ENCODE measurements around the gene NAA50.

The NAA50 gene

DNA sequence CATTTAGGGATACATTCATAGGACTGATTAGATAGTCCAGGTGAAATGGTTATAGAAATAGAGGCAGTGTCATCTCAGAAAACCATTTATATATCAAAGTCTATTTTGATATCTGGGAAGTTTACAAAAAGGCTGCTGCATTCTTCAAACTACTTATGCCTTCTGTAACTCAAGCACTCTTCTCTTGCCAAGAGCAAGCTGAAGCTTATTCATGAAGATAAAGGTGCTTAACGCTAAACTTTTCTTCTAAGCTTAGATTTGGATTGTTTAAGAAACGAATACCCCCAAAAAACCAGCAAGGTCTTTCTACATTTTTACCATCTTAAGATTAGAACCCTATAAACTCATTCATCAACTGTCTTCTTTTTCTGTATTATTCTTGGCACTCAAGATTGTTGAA, 26.3 kb downstream of the NAA50 start:
- Mint-ChIP-seq H3K27ac (no peak overlapping the region), H3K4me3 (no peak overlapping the region), H3K9me3 (no peaks in the 10 kb centered on the region), H3K4me1 (peaks cover 30% of the 10 kb centered on the region), H3K27me3 (no peaks in the 10 kb centered on the region), H3K36me3 (ENCODE audit: low read depth) (peaks cover 55% of the 10 kb centered on the region)
- ATAC-seq (no peak), DNase-seq (no peak)

DNA sequence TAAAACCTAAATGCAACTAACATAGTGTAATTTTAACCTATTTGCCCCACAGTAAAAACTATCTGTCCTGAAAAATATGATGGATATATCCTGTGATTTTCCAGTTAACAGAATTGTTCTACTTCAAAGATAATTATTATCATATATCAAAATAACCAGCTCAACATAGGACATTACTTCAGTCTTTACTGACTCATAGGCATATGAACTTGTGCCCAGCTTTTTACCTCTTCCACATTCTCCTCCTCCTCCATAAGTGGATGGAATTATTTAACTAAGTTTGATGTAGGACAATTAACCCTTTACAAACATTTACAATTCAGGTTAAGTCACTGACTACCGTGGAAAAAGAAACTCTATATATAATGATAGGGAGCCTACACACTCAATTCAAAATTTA, 26.8 kb downstream of the NAA50 start:
- DNase-seq (no peak), ATAC-seq (no peak)
- peaks cover 29% of the 10 kb centered on the region for H3K4me1 Mint-ChIP-seq
- H3K27ac Mint-ChIP-seq: no peak overlapping the region
- no peaks in the 10 kb centered on the region for H3K27me3 Mint-ChIP-seq
- H3K4me3 Mint-ChIP-seq: no peak overlapping the region
- H3K36me3 Mint-ChIP-seq (ENCODE audit: low read depth): peaks cover 53% of the 10 kb centered on the region
- no peaks in the 10 kb centered on the region for H3K9me3 Mint-ChIP-seq

- peaks cover 29% of the 10 kb centered on the region for H3K4me1 Mint-ChIP-seq
- peak overlapping the region; percentile 78 for H3K27ac Mint-ChIP-seq
- peaks cover 38% of the 10 kb centered on the region for H3K36me3 Mint-ChIP-seq (ENCODE audit: low read depth)
- H3K9me3 Mint-ChIP-seq: no peaks in the 10 kb centered on the region
- DNase-seq (no peak), ATAC-seq (peak; percentile 99)
- no peak overlapping the region for H3K4me3 Mint-ChIP-seq
- no peaks in the 10 kb centered on the region for H3K27me3 Mint-ChIP-seq
These were observed 28.2 kb downstream of the NAA50 start for GRCh38 chr3:113717818-113718217.

DNA sequence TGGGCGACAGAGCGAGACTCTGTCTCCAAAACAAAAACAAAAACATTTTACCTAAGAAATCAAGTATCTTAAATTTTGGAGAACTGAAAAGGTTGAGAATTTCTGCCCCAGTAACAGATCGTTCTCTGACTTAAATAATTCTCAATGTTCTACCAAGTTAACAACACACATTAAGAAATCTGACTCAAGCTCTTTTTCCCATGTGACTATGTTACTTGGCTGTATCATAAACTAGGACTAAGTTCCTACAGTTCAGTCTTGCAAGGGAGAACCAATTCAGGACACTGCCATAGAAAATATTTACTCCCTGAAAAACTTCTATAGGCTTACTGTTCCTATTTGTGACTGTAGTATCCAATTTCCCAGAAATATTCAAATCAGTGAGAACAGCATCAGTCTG, 28.7 kb downstream of the NAA50 start:
- H3K9me3 Mint-ChIP-seq: no peaks in the 10 kb centered on the region
- peaks cover 36% of the 10 kb centered on the region for H3K36me3 Mint-ChIP-seq (ENCODE audit: low read depth)
- ATAC-seq (peak; percentile 7), DNase-seq (no peak)
- H3K4me3 Mint-ChIP-seq: no peak overlapping the region
- H3K27ac Mint-ChIP-seq: peak overlapping the region; percentile 78
- H3K27me3 Mint-ChIP-seq: peaks cover 3% of the 10 kb centered on the region
- peaks cover 32% of the 10 kb centered on the region for H3K4me1 Mint-ChIP-seq

DNA sequence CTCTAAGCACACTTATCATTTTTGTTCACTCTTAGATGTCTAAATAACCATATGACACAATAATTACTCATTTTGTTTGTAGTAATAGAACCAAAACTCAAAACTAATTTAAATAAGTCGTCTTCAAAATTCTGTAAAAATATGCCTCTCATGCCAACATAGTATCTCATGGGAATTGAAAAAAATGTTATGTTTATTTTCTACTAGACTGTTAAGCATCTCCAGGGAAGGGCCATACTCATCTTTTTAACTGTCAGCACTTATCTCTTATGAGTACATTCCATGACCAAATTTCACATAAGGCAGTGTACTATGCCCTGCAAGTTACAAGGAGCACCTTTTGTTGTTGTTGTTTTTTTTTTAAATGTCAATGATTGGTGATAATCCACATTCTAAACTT, 31.3 kb downstream of the NAA50 start:
- H3K4me1 Mint-ChIP-seq: peaks cover 31% of the 10 kb centered on the region
- peaks cover 15% of the 10 kb centered on the region for H3K36me3 Mint-ChIP-seq (ENCODE audit: low read depth)
- peaks cover 7% of the 10 kb centered on the region for H3K27me3 Mint-ChIP-seq
- no peak overlapping the region for H3K27ac Mint-ChIP-seq
- DNase-seq (no peak), ATAC-seq (no peak)
- H3K4me3 Mint-ChIP-seq: no peak overlapping the region
- no peaks in the 10 kb centered on the region for H3K9me3 Mint-ChIP-seq

GRCh38 chr3:113712129-113712528, 33.9 kb downstream of the NAA50 start:
- Mint-ChIP-seq H3K4me1 (peaks cover 8% of the 10 kb centered on the region), H3K4me3 (no peak overlapping the region), H3K27ac (no peak overlapping the region), H3K9me3 (no peaks in the 10 kb centered on the region), H3K36me3 (ENCODE audit: low read depth) (peaks cover 6% of the 10 kb centered on the region), H3K27me3 (peaks cover 12% of the 10 kb centered on the region)
- ATAC-seq (no peak), DNase-seq (no peak)

DNA sequence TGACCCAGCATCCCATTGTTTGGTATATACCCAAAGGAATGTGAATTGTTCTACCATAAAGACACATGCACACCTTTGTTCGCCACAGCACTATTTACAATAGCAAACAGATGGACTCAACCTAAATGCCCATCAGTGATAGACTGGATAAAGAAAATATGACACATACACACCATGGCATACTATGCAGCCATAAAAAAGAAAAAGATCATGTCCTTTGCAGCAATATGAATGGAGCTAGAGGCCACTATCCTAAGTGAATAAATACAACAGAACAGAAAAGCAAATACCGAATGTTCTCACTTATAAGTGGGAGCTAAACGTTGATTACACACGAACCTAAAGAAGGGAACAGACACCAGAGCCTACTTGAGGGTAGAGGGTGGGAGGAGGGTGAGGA, 38.2 kb downstream of the NAA50 start:
- no peak for ATAC-seq
- H3K4me3 Mint-ChIP-seq: no peak overlapping the region
- no peaks in the 10 kb centered on the region for H3K9me3 Mint-ChIP-seq
- no peak for DNase-seq
- H3K27ac Mint-ChIP-seq: no peak overlapping the region
- H3K36me3 Mint-ChIP-seq (ENCODE audit: low read depth): no peaks in the 10 kb centered on the region
- H3K27me3 Mint-ChIP-seq: peaks cover 12% of the 10 kb centered on the region
- H3K4me1 Mint-ChIP-seq: peaks cover 5% of the 10 kb centered on the region

DNA sequence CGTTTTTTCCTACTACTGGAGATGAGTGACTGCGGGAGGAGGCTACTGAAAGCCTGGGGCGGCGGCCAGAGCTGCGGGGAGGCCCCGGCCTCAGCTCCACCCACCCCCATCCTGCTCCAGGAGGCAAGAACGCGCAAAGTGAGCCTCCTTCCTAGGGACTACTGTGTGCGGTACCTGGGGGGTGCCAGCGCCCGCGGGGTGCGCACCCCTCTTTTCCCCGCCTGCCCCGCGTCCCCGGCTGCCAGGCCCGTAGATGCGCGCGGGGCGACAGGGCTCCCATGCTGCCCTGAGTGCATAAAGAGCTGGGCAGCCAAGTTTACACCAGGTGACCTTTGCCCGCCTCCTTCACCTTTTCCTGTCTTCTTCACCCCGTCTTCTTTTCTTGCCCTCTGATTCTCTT, 47.1 kb downstream of the NAA50 start:
- H3K36me3 Mint-ChIP-seq (ENCODE audit: low read depth): peaks cover 4% of the 10 kb centered on the region
- ATAC-seq (no peak), DNase-seq (peak; percentile 30)
- H3K4me1 Mint-ChIP-seq: peaks cover 26% of the 10 kb centered on the region
- H3K9me3 Mint-ChIP-seq: no peaks in the 10 kb centered on the region
- H3K27me3 Mint-ChIP-seq: no peaks in the 10 kb centered on the region
- peak overlapping the region; percentile 56 for H3K4me3 Mint-ChIP-seq
- no peak overlapping the region for H3K27ac Mint-ChIP-seq

DNA sequence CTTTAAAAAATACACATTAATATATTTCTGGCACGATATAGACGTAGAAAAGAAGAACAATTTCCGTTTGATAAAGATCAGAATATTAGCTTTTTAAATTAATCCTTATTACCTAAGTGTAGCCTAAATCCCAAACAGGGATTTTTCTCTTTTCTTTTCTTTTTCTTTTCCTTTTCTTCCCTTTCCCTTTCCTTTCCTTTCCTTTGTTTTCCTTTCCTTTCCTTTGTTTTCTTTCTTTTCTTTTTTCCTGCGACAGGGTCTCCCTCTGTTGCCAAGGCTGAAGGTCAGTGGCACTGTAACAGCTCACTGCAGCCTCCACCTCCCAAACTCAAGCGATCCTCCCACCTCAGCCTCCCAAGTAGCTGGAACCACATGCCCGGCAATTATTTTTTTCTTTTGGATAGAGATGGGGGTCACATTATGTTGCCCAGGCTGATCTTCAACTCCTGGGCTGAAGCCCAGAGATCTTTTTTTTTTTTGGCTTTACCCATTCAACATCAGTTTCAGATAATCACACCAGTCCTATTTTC, 47.8 kb downstream of the NAA50 start:
- Mint-ChIP-seq H3K27me3 (no peaks in the 10 kb centered on the region), H3K4me1 (peaks cover 32% of the 10 kb centered on the region), H3K36me3 (ENCODE audit: low read depth) (peaks cover 4% of the 10 kb centered on the region), H3K4me3 (no peak overlapping the region), H3K9me3 (no peaks in the 10 kb centered on the region), H3K27ac (no peak overlapping the region)
- no peak for ATAC-seq
- DNase-seq: no peak

DNA sequence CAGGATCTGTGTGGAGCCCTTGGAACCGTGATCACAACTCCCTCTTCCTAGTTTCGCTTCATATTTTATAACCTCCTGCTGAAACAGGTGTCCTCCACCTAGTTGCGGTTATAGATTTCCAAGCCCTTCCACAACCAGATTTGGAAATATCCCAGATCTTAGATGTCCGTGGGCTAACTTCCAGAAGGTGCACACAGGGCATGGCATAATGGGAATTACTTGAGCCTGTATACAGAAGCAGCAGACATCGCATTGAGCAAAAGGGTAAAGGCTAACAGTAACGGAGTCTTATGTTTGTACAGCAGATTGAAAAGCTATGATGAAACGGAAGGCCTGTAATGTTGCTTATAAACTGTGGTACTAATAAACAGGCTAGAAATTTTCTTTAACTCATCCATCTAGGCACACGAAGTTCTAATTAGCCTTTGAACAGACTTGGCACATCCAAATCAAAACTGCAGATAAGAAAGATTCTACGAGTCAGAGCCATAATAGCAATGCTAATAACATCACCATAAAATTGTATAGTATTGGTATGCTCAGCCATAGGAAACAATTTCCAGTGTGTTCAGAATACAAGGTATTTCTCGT, 48.5 kb downstream of the NAA50 start:
- Mint-ChIP-seq H3K27me3 (no peaks in the 10 kb centered on the region), H3K36me3 (ENCODE audit: low read depth) (peaks cover 4% of the 10 kb centered on the region), H3K27ac (no peak overlapping the region), H3K9me3 (no peaks in the 10 kb centered on the region), H3K4me1 (peaks cover 34% of the 10 kb centered on the region), H3K4me3 (no peak overlapping the region)
- ATAC-seq (no peak), DNase-seq (no peak)

DNA sequence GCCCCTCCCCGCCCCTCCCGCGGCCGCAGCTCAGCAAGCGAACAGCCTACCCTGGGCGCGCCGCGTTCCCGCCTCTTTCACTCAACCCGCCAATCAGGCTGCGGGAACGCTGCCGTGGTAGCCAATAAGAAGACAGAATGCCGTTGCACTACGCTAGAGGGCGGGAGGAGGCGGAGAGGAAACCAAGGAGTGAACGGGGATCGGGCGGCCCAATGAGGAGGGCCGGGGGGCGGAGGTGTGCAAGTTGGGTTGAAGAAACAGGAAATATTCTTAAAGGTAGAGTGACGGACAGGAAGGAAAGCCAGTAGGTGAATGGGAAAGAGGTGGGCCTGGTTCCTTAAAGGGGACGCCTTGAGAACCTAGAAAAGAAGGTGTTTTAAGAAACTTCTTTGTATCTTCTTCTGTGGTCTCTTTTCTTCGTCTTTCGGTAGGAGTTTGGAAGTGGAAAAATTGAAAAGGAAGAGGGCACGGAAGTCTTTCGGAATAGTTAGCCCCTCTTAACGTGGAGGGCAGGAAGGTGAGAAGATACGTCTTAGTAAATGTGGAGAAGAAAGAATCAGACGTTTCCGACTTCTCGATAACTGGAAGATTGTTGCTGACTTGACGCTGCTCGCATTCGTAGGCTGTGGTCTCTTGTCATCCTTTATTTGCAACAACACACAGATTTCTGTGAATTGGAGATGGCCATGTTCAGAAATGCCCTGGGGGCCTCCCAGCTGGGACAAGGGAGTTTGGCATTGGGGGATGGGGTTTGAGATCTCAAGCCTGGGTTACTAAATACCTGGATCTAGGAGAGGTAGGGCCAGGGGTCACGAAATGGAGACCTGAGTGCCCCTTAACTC, 49.2 kb downstream of the NAA50 start:
- no peaks in the 10 kb centered on the region for H3K27me3 Mint-ChIP-seq
- no peaks in the 10 kb centered on the region for H3K9me3 Mint-ChIP-seq
- peaks cover 4% of the 10 kb centered on the region for H3K36me3 Mint-ChIP-seq (ENCODE audit: low read depth)
- ATAC-seq: peak; percentile 90
- peaks cover 34% of the 10 kb centered on the region for H3K4me1 Mint-ChIP-seq
- DNase-seq: peak; percentile 96
- no peak overlapping the region for H3K4me3 Mint-ChIP-seq
- no peak overlapping the region for H3K27ac Mint-ChIP-seq

GRCh38 chr3:113695786-113696645, 50.0 kb downstream of the NAA50 start, which contains the start of gene USF3:
Gene USF3 (minus strand): TSS chr3:113696642. CDS start chr3:113674878, 21,764 bp downstream.
- Mint-ChIP-seq H3K27ac (peak within 1 kb of the TSS; percentile 94), H3K9me3 (no peaks in the 10 kb centered on the region), H3K4me3 (peak within 1 kb of the TSS; percentile 93), H3K27me3 (no peaks in the 10 kb centered on the region), H3K36me3 (ENCODE audit: low read depth) (peaks cover 4% of the 10 kb centered on the region), H3K4me1 (peaks cover 34% of the 10 kb centered on the region)
- peak; percentile 81 for DNase-seq
- ATAC-seq: peak; percentile 77

GRCh38 chr3:113695431-113695785, 50.6 kb downstream of the NAA50 start:
- no peak for DNase-seq

DNA sequence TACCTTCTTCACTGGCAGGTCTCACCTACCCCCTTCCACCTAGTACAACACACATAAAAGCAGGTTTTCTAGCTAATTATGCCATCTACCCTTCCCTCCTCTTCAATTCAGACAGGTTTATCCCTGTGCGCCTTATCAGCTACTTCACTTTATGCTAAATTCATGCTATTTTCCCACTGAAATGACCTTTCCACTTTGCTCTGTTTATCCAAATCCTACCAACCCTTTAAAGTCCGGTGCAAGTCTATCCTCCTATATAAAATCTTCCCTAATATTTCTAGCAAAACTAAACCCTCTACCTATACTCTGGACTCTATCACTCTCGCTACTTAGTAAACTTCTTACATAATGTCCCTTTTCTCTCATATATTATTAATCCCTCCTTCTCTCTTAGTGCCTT, 55.6 kb downstream of the NAA50 start:
- ATAC-seq: no peak
- peaks cover 19% of the 10 kb centered on the region for H3K36me3 Mint-ChIP-seq (ENCODE audit: low read depth)

More at GRCh38 chr3:113695431-113695785, 50.6 kb downstream of the NAA50 start:
- Mint-ChIP-seq H3K9me3 (no peaks in the 10 kb centered on the region), H3K4me1 (peaks cover 34% of the 10 kb centered on the region), H3K27me3 (no peaks in the 10 kb centered on the region), H3K4me3 (peak overlapping the region; percentile 93), H3K27ac (peak overlapping the region; percentile 94), H3K36me3 (ENCODE audit: low read depth) (peaks cover 4% of the 10 kb centered on the region)
- ATAC-seq: no peak

More for the DNA sequence above, 55.6 kb downstream of the NAA50 start:
- H3K9me3 Mint-ChIP-seq: no peaks in the 10 kb centered on the region
- no peak for DNase-seq
- H3K4me1 Mint-ChIP-seq: peaks cover 22% of the 10 kb centered on the region
- H3K27me3 Mint-ChIP-seq: no peaks in the 10 kb centered on the region
- no peak overlapping the region for H3K4me3 Mint-ChIP-seq
- H3K27ac Mint-ChIP-seq: no peak overlapping the region

Data from activated naive CD8-positive, alpha-beta T cell treated with anti-CD3 and anti-CD28 coated beads, Interleukin-2, amount 50 U/mL, for 24 hours (primary cell).